GM19023 (cell line): ENCODE measurements around the gene TLE4.
A peak's percentile ranks its signal among the peaks of the same experiment; 100 is the strongest.
"Not testable (repeated sequence)": the region's sequence is repeated elsewhere in the genome, so short reads cannot be mapped to it uniquely, and the experiment has no call there.

Experiments
- ATAC-seq: cut with Tn5 transposase; IDR thresholded peaks from one replicate; pipeline ENCODE4 v1.9.1; 2021; ENCODE audit warnings: mild to moderate bottlenecking, moderate library complexity; ENCODE audit not compliant: unreplicated experiment

TLE4 gene

DNA sequence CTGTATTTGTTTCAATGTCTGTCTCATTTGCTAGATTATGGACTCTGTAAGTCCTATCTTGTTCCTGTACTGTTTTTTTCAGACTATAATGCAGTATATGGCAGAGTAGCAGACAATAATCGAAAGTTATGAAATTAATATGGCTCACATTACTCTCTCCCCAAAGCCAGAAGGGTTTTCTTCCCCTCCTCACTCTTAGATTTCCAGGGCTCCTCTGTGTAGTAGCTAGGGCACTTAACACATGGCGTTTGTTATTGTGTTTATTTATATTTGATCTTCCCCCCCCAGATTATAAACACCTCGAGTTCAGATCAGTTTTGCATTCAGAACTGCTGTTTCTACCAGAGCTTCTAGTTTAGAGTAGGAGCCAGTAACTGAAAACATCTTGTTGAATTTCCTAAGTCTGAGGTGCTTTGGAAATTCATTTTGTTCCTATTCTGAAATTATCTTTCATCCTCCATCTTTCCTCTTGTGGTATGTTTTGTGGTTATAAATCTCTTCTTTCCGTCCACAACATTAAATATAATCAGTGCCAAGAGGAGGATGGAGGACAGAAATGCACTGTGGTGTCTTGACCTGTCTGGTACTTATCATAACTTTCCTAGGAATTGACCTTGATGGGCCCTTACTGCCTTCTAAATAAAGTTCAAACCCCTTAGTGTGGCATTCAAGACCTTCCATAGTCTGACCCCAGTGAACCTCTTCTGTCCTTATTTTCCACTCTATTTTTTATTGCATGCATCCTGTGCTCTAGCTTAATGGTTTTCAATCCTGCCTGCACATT lies 27.0 kb downstream of the TLE4 start:
- ATAC-seq, result no peak

DNA sequence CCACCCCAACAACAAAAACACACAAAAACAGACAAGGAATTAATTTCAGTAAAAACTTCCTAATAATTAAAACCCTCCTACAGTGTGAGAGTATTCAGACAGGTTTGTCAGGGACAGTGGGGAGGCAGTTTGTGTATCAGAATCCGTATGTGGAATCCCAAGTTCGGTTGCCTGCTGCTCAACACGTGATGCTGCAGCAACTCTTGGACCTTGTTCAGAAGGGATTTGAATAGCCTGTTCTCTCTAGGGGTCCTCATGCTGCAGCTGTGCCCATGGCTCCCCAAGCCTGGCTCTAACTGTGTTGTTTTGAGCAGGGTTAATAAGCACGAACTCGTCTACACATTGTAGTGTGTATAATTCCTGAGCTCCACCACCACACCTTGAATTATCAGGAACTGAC lies 28.7 kb downstream of the TLE4 start:
- no peak for ATAC-seq

DNA sequence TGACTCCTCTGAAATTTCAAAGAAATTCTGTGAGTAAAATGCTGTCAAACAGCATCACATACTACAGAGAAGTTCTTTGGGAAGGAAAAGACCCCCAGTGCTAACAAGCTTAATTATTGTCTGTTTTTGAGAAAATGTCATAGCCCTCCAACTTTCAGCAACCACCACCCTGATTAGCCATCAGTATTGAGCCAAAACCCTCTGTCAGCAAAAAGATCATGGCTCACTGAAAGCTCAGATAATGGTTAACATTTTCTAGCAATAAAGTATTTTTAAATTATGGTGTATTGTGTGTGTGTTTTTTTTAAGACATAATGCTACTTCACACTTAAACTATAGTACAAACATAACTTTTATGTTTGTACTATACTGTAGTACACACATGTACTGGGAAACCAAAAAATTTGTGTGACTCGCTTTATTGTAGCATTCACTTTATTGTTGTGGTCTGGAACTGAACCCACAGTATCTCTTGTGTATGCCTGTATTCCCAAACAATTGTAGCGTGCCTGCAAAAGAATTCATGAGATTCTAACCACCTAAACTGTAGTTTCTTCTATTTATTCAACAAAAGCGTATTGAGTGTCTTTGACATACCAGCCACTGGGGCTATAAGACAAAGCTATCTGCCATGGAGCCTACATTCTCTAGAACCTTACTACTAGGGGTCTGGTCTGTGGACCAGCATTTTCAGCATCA lies 31.6 kb downstream of the TLE4 start:
- ATAC-seq, result no peak

DNA sequence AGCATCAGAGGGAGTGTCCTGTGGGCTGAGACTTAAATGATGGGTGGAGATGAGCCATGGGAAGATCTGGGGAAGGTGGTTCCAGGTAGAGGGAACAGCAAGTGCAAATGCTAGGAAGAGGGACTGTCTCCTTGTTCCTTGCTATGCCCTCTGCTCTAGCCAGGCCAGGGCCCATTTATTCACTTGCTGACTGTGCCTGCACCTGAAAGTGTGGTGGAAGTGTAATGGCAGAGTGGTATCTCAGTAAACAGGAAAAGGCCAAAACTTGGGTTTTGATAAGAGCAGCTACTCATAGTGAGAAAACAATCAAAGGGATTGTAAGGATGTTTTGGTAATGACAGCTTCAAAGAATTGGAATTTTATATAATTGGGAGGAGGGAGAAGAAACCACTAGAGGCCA lies 32.4 kb downstream of the TLE4 start:
- no peak for ATAC-seq

DNA sequence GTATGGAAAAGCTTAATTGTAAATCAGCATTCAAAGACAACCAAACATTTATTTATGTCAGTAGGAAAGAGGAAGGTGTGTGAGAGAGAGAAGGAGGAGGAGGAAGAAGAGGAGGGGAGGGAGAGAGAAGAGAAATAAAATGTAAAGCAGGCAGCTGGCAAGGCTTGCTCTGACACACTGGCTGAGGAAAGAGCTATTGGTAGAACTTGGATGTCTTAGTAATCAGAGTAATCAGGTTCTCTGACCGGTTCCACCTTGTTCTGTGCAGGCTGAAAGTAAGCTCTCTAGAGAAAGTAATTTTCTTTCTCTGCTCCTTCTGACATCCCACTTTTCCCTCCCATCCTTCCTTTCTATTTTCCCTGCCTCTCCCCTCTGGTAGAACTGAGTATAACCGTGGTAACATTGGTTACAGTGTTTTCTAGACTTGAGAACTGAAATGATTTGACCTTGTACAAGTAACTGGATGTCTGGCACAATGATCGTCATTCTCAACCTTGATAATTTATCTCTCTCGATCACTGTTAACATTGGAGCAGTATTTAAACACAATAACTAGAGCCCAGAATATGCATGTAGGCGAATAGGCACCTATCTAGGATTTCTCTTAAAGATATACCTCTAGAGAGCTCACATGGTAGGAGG lies 33.3 kb downstream of the TLE4 start:
- no peak for ATAC-seq

DNA sequence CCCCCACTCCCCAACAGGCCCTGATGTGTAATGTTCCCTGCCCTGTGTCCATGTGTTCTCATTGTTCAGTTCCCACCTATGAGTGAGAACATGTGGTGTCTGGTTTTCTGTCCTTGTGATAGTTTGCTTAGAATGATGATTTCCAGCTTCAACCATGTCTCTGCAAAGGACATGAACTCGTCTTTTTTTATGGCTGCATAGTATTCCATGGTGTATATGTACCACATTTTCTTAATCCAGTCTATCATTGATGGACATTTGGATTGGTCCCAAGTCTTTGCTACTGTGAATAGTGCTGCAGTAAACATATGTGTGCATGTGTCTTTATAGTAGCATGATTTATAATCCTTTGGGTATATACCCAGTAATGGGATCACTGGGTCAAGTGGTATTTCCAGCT lies 34.8 kb downstream of the TLE4 start:
- not testable (repeated sequence) for ATAC-seq

DNA sequence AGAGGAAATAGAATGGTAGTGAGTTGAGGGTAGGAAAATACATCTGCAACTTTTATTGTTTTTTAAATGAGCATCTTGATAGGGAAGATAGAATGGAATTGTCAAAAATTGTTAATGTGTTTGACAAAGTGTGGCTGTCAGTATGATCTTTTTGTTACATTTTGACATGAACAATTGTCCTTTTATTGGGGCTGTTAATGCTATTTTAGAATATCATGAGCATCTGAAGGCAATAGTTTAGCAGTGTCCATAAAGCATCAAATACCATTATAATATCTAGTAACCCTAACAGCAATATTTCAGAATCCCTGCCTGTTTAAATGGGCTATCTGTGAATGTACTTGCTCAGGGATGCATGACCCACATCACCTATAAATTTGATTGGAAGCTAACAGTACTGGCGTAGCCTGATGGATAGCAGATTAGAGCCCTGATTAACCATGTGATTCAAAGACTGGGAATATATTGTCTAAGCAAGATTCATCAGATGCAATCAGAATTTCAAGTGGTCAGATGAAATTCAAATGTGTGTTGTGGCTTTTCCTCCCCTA lies 37.8 kb downstream of the TLE4 start:
- no peak for ATAC-seq

DNA sequence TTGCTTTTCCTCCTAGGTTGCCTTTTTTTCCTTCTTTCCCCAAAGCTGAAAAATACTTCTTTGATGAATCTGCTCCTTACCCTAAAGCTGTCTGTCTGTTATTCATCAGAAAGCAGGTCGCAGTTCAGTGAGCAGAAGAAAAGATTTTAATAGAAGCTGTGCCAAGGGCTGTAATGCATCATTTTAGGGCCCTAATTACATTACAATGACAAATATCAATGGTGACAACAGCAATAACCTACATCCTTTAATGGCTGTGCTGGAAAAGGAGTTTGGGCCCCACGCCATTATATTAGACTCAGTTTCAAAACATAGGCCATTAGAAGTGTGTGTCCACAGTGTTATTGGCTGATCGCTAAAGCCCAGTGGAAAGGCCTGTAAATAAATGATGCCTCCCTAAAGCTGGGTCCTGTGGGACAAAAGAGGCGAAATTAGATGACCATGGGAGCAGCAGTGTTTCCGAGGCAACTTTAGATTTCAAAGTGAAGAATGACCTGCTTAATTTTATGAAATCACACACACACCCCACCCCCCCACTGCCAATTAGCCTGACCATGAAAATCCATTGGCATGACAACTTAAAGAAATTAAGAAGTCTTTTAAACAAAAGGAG lies 38.4 kb downstream of the TLE4 start:
- no peak for ATAC-seq

DNA sequence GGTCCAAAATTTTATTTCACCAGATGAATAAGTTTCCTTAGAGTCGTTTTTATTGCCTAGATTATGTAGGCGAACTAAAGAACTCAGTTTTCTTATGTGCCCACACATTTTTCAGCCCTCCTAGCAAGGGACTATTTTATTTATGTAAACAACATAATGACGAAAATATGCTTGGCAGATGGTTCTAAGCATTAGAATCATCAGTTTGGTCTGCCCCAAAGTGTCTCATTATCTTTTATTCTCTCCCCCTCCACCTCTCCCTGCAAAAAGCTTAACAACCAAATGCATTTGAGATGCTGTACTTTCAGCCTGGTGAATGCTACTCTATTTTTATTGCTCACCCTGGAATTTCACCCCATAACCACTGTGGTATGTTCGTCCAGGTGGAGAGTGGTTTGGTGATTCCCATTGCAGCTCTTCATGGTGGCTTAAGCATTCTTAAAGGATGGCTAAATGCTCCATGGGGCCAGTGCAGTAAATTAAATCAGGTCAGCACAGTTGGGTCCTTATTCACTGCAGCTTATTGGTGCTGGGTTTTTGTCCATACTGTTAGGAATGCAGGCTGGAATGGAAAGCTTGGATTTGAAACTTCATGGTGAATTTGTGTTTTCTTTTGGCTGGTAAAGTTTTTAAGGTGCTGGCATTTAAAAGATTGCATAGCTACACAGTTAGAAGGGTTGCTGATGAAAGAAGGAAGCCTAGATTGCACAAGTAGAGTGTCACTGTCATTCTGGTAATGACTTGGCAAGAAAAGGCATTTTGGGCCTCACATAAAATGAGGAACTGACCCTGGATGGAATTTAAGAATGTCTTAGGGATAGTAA lies 39.2 kb downstream of the TLE4 start:
- no peak for ATAC-seq

DNA sequence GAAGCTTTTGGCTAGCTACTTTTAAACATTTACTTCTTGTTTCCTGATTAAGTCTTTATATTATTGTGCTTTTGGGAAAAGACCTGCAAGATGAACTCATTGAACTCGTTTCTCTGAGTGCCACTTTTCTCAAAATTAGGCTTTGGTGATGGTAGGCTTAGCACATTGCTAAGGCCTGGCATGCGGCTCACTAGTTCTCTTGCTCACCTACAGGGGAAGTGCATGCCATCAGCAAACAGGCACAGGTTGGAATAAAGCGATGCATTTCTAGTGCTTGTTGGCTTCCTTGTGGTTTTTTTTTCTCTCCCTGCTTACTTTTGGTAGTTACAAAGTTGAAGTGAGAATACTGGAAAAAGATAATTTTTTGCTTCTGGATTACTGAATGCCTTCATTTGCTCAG lies 41.4 kb downstream of the TLE4 start:
- no peak for ATAC-seq

DNA sequence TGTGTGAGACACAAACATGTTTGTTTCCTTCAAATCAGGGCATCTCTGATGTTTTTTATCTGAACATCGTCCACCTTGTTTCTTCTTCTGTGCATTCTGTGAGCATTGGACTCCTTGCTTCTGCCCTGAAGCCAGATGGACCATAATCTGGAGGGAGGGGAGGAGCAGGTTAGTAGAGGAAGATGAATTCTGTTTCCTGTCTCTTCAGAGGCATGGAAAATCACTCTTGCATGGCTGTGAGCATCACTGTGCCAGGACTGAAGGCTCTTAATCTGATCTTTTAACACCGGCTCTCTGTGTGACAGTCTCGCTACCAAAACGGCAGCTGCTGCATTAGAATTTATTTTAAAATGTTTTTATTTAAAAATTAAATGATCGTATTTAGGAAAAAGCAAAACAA lies 43.3 kb downstream of the TLE4 start:
- ATAC-seq, result no peak

DNA sequence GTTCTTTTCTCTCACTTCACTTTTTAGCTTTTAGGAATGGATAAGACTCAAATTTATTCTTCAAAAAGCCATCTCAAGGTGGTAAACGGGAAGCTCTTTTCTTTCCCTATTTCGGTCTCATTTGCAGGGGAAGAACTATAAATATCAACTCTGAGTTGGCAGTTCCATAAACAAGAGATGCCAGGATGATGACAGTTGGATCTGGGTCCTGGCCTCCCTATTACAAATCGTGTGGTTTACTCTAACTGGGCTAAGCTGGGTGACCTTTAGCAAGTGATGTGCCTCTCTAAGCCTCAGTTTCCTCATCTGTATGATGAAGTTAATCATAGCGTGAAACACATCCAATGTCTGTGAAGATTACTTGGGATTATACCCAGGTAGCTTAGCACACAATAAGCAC lies 44.2 kb downstream of the TLE4 start:
- no peak for ATAC-seq

DNA sequence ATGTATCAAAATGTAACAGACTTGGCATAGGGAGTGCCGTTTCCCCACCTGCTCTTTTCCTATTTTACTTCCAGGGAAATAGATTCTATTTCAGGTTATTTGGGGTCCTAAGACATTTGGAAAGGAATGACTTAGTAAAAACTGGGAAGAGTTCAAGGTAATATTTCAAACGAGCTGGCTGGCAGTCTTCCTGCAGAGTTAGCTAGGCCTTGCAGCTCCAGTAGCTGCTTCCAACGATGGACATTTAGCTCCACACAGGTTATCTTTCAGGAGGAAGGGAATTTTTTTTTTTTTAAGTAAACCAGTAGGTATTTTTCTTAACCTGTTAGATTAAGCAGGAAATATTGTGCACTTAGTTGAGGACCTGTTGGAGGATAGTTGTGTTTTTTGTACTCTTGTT lies 45.2 kb downstream of the TLE4 start:
- ATAC-seq, result no peak

DNA sequence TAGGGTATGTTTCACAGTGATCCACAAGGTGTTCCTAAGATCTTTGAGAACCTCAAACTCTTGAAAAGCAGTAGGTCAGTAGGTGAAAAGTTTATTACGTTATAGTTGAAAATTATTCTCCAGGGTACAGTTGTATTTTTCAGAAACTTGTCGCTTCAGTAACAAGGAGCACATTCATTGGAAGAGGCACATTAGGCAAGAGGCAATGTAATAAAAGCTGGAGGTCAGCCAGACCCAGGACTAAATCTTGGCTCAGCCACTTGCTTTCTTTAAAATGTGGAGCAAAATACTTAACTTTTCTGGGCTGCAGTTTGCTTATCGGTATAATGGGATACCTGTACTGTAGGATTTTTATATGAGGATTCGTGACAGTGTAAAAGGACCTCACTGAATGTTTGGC lies 45.6 kb downstream of the TLE4 start:
- no peak for ATAC-seq

DNA sequence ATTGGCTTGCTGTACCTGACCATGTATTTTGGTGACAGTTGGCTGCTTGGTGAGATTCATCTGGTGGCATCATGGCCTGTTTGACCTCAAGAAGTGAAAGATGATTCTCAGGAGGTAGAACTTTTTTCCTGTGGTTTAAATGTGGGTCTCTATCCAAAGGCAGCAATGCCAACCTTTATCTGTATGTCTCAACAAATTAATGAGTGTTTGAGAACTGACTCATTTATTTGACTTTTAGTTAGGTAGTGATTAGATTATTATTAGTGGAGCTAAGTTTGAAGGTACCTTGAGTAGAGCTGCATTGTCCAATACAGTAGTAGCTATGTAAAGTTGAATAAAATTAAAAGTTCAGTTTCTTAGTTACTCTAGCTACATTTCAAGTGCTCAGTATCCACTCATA lies 48.2 kb downstream of the TLE4 start:
- no peak for ATAC-seq

DNA sequence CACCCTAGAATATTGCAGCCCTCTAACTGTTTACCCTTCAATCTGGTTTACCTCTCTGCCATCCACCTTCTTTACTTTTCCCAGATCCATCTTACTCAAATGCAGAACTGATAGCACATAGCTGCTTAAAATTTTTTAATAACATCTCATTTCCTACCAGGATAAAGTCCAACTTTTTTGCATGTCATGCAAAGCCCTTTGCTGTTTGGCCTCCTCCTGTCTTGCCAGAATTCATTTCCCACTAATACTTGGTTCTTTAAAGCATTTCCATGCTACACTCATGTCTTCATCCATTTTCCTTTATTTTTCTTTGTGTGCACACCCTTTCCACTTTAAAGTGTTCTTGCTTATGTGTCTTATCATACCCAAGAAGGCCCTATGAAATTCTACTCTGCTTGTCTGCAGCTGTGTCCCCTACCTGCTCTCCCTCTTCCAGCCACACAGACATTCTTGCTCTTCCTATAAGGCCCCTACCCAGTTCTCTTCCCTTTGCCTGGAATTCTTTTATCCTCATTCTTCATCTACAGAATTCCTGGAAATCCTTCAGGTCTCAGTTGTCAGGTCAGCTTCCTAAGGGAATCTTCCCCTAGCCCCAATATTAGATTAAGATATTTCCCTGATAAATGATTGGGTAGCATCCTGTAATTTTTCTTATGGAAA lies 50.3 kb downstream of the TLE4 start:
- ATAC-seq, result no peak

DNA sequence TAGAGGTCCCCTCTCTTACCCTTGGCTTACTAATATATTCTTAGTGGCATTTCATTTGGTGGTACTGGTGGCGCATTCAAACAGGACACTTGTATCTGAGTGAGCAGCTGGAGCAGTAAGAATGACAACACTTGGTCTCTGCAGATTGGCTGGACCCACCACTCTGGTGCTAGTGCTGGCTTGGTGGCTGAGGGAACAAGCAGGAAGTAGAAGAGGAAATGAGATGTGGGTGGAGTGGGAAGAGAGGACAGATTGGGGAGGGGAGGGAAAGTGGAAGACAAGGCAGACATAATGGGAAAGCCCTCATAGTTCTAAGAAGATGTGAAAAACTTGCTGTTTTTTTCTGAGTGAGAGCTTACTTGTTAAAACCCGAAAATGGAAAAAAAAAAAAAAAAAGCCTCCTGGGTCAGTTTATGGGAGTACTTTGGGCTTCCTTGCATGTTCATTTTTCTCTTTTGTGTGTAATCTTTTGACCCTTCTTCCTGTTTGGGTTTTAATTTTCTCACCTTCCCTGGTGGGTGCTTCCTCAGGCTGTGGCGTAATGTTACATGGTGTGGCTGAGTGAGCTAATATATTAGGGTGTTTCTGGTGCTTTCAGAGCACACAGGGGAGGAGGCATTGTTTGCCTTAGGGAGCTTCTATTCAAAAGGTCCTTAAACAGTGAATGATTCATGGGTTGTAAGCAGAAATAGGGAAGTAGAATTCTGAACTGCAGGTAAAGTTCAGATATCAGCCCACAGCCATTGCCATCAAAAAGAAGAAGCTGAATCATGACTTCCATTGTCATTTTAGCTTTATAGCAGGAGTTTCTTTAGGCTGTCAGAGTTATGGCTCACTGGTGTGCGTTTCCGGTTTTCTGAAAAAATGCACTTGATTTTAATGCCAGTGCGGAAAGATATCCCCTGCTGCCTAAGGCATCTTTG lies 52.3 kb downstream of the TLE4 start:
- ATAC-seq, result peak; percentile 88

DNA sequence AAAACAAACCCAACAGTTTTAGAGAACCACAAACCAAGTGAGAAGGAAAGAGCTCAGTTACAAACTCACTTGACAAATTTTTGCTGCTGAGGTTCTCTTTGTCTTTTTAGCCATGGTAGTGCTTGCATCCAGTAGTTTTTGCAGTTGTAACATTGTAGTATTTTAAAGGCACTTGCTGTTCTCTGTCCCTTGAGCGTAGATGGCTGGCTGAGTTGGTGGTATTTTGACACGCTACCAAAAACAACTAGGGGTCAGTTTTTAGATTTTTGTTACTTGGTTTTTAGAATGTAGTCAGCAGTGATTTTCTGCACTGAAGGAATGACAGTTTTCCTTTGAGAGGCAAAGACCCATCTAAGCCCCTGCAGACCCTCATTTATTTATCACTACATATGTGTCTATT lies 58.0 kb downstream of the TLE4 start:
- ATAC-seq, result no peak
